ENCODE data around the gene PPP1R9A.

Gene PPP1R9A

DNA sequence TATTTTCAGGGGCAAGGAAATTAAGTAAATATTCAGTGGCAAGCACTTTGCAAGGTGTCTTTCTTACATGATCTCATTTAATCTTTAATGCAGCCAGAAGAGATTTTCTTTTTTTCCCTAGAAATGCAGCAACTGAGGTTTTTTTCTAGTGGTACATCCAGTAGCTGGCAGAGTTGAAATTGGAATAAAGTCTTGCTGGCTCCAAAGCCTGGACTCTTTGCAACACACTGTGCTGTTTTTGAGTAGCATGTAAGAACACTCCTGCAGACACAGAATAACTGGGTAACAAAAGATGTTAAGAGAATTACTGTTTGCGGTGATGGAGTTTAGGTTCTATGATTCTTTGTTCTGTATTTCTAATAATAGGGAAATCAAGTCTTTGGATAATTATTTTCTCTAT is 293.3 kb downstream of the PPP1R9A start:
- DNase-seq (ENCODE audit: low read depth in 2 of 2), result no peak

DNA sequence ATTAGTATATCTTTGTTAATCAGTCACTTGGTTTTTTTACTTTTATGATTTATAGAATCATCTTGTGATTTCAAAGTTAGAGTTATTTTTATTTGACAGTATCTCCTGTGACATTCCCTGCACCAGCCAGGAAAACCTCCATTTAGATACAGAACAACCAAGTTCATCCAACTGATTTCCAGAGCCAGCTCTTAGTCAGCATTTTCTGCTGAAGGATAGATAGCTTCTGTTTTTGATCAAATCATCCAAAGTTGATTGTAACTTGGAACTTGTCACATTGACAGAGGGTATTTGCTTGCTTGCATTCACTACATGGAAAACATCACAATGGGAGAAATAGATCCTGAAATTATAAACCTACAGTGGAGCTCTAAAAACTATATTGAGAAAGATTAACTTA is 294.3 kb downstream of the PPP1R9A start:
- DNase-seq (ENCODE audit: low read depth in 2 of 2), result no peak

DNA sequence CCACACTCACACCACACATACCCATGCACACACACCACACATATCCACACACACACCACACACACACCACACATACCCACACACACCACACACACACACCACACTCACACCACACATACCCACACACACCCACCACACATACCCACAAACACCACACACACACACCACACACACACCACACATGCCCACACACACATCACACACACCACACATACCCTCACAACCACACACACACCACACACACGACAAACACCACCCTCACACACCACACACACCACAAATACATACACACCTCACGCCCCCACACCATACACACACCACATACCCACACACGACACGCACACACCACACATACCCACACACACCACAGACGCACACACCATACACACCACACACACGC is 297.2 kb downstream of the PPP1R9A start:
- no peak for DNase-seq (ENCODE audit: low read depth in 2 of 2)

DNA sequence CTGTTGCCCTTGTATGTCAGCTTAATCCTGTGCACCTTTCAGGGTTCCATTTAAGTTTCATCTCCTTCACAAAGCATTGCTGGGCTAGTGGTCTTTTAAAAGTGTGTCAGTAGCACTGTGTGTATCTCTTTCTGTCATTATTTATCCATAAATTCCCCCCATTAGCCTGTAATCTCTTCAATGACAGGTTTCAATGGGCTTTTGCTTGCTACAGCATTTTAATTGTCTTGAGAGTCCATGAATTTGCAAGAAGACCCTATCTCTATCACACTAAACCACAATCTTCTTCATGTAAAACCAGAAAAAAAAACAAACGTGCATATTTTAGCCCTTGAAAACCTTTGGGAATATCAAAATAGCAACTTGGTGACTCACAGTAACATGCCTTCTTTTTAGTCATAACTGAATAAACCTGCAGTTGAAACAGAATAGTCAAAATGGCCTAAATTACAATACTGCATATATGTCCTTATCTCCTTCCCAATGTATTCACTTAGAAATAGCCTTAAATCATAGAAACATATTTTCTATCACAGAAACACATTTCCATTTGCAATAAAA is 298.4 kb downstream of the PPP1R9A start:
- DNase-seq (ENCODE audit: low read depth in 2 of 2), result no peak

DNA sequence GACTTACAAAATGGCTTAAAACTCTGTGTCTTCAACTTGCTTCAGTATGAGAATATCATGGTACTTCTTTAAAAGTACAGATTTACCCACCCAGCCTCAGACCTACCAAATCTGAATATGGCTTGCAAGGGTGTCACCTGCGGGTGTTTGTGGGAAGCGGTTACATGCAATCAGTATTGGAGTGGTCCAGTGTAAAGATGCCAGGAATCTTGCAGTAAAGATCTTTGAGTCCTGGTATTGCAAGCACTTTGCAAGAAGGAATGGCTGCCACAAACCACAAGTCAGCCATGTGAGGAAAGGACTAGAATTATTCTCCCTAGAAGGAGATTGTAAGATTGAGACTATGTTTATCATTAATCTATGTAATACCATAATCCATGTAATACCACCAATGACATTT is 301.9 kb downstream of the PPP1R9A start:
- no peak for DNase-seq (ENCODE audit: low read depth in 2 of 2)

DNA sequence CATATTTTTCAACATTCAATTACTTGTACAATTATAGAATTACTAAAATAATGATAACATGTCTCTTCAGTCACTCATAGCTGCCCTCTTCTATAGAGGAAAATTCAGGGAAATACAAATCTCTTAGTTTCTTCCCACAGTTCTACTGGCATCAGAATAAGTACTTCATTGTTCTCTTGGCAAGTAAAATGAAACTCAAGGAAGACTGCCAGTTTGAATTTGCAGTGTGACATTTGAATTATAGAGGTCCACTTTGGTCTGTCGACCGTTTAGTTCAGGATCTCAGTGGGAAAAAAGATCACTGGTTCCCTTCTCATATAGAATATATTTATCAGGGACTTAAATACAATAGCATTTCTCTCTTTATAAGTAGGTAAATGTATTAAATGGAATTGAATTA is 302.4 kb downstream of the PPP1R9A start:
- DNase-seq (ENCODE audit: low read depth in 2 of 2), result no peak

DNA sequence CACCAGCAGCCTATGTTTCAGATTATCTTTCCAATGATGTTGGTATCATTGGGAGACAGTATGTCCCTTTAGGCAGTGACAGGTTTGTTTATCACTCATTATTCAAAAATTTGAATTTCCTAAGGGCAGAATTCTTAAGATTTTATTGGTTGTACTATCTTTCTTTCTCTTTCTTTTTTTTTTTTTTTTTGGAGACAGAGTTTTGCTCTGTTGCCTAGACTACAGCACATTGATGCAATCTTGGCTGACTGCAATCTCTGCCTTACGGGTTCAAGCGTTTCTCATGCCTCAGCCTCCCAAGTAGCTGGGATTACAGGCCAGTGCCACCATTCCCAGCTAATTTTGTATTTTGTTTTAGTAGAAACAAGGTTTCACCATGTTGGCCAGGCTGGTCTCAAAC is 305.8 kb downstream of the PPP1R9A start:
- DNase-seq (ENCODE audit: low read depth in 2 of 2), result no peak

DNA sequence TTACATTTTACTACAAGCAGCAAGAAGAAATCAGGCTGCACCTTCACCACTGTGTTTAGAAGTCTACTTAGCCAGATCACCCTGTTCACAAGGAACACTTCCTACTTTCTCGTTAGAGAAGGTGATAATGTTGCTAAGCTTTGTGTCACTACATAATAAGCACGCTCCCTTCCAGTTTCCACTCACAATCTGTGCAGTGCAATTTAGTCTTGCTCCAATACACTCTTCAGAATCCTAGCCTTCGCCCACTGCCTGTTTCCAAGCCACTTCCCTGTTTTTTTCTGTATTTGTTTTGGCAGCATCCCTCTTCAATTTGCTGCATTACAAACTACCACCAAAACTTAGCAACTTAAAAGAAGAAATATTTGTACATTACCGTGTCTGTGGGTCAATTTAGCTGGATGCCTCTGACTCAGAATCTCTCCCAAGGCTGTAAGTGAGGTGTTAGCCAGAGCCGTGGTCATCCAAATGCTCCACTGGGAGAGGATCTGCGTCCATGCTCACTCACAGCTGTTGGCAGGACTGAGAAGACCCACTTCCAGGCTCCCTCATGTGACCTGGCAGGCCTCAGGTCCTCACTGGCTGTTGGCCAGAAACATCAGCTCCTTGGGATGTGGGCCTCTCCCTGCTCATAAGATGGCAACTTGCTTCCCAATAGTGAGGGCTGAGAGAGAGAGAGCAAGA is 306.6 kb downstream of the PPP1R9A start:
- DNase-seq (ENCODE audit: low read depth in 2 of 2), result no peak

DNA sequence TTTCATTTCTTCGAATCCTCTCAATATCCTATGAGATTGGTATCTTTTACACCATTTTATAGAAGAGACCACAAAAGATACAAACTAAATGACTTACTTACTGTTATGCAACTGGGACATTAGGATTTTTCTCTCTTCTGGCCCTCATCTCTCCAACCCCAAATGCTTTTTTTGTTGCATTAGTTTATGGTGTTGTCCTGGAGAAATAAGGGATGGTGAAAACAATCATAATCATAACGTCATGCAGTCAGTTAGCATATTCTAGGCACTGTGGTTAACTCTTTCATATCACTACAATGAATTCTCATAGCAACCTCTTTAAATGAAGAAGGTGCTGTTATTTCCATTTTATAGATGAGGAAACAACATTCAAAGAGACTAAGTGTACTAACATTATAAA is 312.3 kb downstream of the PPP1R9A start:
- DNase-seq (ENCODE audit: low read depth in 2 of 2), result no peak

DNA sequence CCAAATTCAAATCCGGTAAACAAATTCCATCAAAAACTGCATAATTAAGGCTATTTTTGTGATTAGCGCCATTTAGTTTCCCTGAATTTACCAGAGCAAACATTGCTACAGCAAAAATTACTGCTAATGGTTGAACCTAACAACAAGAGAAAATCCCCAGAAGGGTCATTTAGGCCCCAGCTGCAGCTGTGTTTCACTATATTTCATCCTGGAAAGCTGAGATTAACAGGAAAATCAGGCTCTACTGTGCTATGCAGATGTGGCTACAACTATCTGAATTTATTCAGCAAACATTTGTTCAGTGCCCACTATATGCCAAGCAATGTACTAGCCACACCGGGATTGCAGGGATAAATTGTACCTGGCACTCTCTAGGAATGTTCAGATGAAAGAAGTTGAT is 312.9 kb downstream of the PPP1R9A start:
- no peak for DNase-seq (ENCODE audit: low read depth in 2 of 2)

DNA sequence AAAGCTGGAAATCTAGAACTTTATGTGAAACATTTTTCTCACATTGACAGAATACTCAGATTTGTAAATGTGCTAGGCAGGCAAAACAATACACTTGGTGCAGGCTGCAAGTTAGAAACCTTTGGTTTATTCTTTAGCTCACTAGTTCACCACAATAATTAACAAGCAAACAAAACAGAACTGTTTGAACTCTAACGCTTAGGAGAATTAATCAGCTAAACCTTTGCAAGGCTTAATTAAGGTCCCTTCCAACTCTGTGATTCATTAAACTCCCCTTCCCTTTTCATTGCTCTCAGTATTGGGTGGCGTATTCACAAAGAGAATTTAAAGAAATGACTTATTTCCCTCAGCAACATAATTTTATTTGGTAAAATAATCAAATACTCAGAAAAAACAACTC is 317.9 kb downstream of the PPP1R9A start:
- no peak for DNase-seq (ENCODE audit: low read depth in 2 of 2)

DNA sequence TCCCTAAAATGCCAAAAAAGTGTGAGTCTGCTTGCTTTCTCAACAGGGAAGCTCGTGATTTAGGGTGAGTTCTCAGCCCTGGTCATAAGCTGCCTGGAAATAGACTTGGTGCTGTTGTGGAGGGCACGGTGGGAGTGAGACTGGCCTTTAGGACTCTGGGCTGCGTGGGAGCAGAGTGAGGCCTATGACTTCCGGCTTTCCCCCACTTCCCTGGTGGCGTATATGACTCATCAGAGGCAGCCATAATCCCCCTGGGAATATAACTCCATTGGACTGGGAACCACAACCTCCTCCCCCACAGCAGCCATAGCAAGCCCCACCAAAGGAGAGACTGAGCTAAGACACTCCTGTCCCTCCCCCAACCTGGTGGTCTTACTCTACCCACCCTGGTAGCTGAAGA is 321.9 kb downstream of the PPP1R9A start:
- DNase-seq (ENCODE audit: low read depth in 2 of 2), result no peak

DNA sequence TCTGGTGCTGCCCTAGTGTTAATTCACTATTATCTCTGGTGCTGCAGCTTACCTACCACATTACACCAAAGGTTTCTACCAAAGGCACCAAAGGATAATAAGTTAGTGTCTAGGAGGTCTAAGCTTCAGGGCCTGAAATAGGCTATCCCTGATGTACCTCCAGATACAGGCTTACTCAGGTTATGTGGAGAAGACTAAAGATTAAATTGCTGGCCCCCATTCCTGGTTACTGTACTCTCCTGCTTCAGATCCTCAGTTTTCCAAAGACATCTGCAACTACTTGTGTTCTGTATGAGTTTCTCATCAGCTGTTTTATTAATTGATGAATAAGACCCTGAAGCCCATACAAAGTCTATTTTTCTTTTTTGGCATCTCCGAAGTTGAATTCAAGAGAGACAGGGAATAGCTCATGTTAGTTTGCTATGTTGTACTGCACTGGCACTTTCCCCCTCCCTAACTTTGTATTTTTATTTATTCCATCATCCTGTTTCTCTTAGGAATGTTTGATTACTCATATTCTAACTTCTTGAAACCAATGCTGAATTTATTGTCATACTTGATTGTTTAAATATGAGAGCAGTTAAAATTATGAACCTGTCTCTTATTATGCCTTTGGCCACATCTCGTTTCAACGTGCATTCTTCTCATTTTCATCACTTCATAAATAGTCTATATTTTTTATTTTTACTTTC is 331.0 kb downstream of the PPP1R9A start:
- no peak for DNase-seq (ENCODE audit: low read depth in 2 of 2)

DNA sequence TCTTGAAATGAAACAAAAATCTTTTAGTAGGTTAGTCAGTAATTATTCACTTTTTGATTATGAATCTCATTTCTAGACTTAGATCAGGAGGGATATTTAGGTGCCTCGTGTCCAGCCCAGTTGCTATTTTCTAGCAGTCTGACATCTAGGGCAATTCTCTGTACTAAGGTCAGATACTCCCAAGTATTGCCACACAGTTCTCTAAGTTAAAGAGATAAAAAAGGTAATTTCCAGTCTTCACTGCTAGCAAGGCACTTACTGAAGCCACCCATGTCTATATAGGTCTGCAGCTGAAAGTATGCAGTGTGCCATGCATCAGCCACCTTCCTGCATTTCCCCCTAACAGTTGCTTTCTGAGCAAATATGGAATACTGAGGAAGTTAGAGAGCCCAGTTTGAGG is 333.5 kb downstream of the PPP1R9A start:
- DNase-seq (ENCODE audit: low read depth in 2 of 2), result no peak

DNA sequence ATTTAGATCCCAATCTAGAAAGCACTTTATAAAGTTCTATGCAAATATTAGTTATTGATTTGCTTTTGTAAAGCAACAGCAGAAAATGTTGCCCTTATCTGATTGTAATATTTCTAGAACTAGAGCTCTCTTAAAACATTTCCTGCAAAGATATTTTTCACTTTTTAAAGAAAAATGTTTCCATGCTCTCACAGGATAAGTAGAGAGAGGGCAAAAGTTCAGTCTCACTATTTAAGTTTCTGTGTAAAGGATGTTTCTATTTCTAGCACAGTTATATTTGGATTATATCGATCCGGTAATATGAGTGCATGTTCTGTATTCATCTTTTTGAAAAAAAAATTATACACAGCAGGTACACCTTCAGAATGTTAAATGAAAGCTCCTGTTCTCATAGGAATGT is 334.9 kb downstream of the PPP1R9A start:
- DNase-seq (ENCODE audit: low read depth in 2 of 2), result no peak

DNA sequence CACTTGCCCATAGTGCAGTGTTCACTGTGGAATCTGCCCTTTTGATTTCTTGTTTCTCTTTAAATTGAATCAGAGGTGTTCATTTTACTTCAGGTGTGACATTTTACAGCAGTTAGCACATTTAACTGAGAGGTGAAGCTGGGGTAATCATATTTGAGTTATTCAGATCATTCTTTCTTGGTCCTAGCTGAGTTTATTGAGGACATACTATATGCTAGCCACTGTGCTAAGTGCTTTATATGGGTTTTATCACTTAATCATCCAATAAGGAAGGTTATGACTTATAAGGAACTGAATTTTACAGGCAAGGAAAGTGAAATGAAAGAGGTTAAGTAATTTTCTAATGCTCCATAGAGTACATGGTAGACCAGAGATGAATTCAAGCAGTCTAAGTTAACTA is 337.2 kb downstream of the PPP1R9A start:
- no peak for DNase-seq (ENCODE audit: low read depth in 2 of 2)

DNA sequence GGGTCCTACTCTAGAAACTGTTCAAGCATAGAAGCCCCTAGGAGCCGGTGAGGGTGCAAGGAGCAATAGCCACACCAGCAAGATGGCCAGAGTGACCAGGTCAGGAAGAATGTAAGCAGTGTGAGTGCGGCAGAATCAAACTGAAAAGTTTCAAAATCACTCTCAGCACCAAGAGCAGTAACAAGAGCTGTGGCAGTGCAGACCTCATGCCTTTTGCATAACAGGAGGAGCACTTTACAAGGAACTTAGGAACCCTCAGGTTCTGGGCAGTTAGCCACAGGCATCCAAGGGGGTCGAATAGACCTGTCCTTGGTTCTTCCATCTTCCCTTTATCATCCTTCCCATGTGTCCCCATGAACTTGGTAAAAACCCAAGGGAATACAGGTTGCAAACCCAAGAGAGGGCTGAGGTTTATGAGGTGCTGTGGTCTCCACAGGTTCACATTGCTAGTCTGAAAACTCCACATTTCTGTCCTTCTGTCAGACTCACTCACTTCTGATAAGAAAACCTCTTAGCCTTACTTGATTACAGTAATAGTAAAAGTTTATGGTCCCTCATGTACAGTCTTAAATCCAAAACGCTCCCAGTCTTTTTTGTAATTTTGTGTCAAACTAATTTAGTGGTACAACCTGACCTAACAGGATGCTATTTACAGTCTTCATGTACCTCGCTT is 338.6 kb downstream of the PPP1R9A start:
- no peak for DNase-seq (ENCODE audit: low read depth in 2 of 2)

DNA sequence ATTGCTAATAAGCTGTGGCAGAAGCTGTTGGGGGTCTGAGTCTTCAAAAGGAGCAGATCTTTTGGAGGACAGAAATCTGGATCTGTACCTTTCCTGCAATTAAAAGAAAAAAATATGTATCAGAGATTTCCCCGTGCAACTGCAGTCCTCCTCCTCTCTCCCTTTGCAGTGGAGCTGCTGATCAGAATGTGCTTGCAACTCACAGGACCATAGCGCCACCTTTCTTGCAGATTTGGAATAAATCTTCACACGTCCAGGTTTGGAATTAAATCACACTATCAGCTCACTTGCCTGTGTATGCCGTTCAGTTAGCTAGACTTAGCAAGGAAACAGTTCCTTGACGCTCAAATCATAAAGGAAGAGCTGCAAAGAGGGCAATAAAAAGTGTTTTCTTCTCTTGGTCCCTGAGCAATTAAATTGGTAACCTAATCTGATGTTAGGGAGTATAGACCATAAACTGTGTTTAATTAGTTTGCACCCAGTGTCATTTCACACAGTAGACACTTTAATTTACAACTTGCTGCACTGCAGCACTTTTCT is 339.5 kb downstream of the PPP1R9A start:
- peak; percentile 1 to 2 for DNase-seq (ENCODE audit: low read depth in 2 of 2)

DNA sequence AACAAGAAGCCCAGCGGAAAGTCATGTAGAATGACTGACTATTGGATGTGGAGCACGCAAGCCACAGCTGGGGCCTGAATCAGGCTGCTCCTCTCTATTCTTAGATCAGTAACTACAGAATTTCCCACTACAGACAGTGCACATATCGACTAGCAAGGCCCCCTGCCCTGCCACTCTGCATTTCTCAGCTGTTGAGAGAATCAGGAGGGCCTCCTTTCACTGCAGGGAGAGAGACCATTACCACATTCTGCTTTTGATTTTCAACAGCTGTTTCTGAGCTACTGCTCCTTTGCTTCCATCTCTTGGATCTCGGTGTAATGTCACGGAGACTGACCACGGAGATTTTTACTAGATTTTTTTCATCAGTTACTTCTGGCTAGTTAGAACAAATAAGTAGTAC is 343.2 kb downstream of the PPP1R9A start:
- no peak for DNase-seq (ENCODE audit: low read depth in 2 of 2)

DNA sequence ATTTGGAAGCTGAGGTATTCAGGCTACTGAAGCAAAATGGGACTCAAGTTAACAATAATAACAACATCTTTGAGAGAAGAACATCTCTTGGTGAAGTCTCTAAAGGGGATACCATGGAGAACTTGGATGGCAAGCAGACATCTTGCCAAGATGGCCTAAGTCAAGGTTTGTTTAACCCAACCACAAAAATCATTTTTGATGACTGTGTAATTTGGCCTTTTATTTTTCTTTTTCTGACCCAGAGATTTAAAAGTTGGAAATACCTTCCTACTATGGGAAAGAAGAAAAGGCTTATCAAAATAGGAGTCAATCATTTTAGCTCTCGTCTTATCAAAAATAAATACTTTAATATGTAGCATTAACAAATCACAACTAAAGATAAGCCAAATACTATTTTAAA is 344.6 kb downstream of the PPP1R9A start:
- DNase-seq (ENCODE audit: low read depth in 2 of 2), result no peak

DNA sequence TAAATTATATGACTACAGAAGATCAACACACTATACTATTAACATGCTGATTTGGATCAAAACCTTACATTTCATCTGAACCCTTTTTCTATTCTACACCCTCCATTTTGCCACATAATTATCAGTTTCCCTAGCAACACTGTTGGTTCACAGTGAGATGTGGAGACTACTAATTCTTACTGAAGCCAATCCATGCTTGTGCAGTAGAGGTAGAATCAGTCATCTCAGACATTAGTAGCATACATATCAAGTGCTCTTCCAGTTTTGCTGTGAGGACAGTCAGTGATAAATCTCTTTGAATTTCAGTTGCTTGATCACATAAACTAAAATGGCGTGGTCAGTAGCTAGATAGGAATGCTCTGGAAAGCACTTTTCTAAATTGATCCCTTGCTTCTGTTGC is 346.6 kb downstream of the PPP1R9A start:
- DNase-seq (ENCODE audit: low read depth in 2 of 2), result no peak

DNA sequence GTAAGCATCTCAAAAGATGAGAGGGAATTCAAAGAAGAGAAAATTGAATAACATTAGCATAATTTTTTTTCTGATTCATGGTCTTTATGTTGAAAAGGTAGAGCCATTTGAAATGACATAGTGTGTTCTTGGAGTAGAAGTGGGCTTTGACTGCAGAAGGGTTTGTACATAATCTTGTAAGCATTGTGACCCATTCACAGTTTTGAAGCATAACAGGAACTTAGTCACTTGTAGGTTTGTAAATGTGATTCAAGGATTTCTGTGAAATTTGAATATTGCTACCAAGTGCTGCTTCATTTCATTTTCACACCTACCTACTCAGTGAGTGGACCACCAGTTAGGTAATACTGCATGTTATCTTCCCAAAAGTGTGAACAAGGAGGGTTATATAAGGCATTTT is 348.3 kb downstream of the PPP1R9A start:
- DNase-seq (ENCODE audit: low read depth in 2 of 2), result no peak
